ENCODE data around the gene GP5. TPM values are rescaled to one million over a fixed set of nuclear protein-coding genes. Genes with fewer than 3 reads are reported as not detected.

GP5 gene
- total RNA-seq, 1 donor from 2014 or later: 0.13 TPM

- no peak for DNase-seq (ENCODE audit: low read depth in 2 of 2)
These were observed 47.9 kb downstream of the GP5 start, which contains the start of gene CPN2 for GRCh38 chr3:194351080-194351672. Gene CPN2 (minus strand): TSS chr3:194351328. CDS start chr3:194342702, 8,626 bp downstream.

GRCh38 chr3:194350726-194351071 lies 48.4 kb downstream of the GP5 start:
- DNase-seq (ENCODE audit: low read depth in 2 of 2): no peak

DNA sequence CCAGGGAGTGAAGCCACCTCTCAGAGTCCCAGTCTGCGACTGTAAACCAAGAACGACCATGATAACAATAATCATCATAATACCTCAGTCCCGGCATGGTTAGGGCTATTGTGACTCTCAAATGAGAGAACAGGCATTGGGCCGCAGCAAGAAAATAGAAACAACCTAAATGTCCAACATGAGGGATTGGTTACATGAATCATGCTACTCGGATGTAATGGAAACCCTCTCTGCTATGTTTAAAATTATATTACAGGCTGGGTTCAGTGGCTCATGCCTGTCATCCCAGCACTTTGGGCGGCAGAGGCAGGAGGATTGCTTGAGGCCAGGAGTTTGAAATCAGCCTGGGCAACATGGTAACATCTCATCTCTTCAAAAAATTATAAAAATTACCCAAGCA lies 50.7 kb downstream of the GP5 start:
- DNase-seq (ENCODE audit: low read depth in 2 of 2): no peak

DNA sequence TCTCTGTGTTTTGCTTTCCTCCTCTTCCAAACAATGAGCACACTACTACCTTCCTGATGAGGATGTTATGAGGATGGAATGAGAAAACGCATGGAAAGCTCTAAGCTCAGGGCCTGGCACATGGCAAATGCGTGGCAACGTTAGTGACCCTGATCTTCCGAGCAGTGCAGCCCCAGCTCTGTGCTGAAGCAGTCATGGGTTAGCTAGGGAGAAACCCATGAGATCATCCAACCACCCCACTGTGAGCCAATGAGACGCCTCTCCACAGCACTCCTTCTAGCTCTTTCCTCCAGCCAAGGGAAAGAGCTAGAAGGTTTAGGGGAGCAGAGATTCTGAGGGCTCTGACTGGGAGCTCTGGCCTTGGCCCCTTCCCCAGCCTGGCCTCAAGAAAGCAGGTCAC lies 52.4 kb downstream of the GP5 start:
- DNase-seq (ENCODE audit: low read depth in 2 of 2): no peak

DNA sequence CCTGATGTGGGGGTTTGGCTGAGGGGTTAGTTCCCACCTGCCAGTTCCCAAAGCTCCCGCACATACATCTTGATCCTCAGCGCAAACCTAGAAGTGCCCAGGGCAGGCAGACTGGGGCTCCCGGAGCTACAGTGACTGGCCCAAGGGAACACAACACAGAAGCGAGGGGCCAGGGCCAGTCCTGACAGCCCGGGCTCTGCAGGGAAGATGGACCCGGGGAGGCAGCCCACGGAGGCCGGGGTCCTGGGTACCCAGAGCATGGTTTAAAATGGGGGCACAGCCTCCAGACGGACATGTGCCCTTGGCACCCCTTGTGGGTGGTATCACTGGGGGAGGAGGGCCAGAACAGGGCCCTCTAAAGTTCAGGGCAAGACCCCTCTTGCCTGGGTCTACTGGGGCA lies 53.0 kb downstream of the GP5 start:
- DNase-seq (ENCODE audit: low read depth in 2 of 2): no peak

Other genes starting within 250 kb of the GP5 start
- gene CPN2, start 47.9 kb downstream of the GP5 start, total RNA-seq: not detected in 2 replicates
- 0.38 and 0.51 TPM in 2 replicates for gene LRRC15, start 29.5 kb downstream of the GP5 start, total RNA-seq
- gene ATP13A3, start 87.7 kb upstream of the GP5 start, total RNA-seq: 88.6 and 125 TPM in 2 replicates
- 27.0 and 42.1 TPM in 2 replicates for gene TMEM44, start 234.2 kb upstream of the GP5 start, total RNA-seq